Posterior vena cava (tissue), 2 donors: ENCODE measurements around the gene LYL1. TPM values are rescaled to one million over a fixed set of nuclear protein-coding genes. Genes with fewer than 3 reads are reported as not detected.

Experiments used
- DNase-seq: peaks from one replicate; pipeline ENCODE4 v3.0.0-alpha.2; 2020; ENCODE audit warnings: low spot score
- intact Hi-C, 2 donors: fragments of 100-400 bp; cut with DNase I; formaldehyde crosslinking; loops; one replicate each; pipeline versions ENCODE4 v1.14.1 to v1.14.2; 2022 to 2023
- total RNA-seq, 2 donors: library from RNA; stranded (reverse); fragmentation: NEBNext Ultra II Directional; extraction: Animal tissue kit (Norgen Biotek cat#: 25700); gene quantifications; one replicate each; pipeline ENCODE4 v1.2.1, GENCODE V29; 2021
- donor health status: DM: yes; HTN: yes; CAD: no.
- donor health status: DM: yes; HTN: yes; CAD: no.

Gene LYL1
- total RNA-seq, 2 donors from 2014 or later, result 9.8 to 13.0 TPM

- no peak for DNase-seq
- intact Hi-C loops, result no loop called here
Measured at GRCh38 chr19:13132471-13133180, 30.0 kb upstream of the LYL1 start.

DNA sequence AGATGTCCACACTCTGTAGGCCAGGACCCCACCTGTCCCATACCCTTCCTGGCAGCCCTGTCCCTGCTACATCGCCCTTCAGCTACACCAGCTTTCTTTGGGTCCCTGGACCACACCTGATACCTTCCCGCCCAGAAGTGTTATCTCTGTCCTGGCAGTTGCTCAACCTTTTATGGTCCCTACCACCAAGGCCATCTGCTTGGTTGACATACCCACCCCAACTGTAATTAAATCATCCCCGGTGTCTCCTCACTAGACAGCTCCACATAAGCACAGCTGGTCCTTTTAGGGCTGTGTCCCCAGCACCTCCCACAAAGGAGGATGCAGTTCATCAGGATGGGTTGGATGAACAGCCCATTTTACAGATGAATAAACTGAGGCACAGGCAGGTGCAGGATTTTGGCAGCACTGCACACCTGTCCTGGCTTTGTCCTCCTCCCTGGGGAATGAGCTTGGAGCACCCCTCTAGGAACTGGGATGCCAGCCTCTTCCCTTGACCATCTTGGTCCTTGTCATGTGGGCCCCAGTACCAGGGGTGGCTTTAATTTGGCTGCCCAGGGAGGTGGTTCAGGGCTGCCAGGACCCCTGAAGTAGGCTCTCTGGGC lies 28.3 kb upstream of the LYL1 start:
- no peak for DNase-seq
- intact Hi-C loops, result no loop called here

- intact Hi-C loops, result no loop called here
- DNase-seq, result no peak
Measured at GRCh38 chr19:13129384-13129783, 26.7 kb upstream of the LYL1 start.

DNA sequence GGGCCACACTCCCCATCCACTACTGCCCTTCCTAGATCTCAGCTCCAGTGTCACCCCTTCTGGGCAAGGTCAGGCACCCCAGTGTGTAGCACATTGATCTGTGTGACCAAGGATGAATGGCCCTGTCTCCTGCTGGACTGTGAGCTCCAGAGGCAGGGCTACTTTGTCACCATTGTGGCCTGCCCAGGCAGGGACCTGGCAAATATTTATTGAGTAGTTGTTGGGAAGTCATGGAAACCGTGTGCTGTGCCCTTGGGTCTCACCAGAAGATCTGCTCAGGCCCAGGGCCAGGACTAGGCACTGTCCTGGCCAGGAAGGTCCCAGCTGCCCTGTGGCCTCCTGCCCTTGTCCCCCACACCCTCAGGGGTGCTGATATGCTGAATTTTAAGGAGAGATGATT lies 25.9 kb upstream of the LYL1 start:
- intact Hi-C loops, result no loop called here
- no peak for DNase-seq

- intact Hi-C loops, result no loop called here
- DNase-seq, result no peak
Measured at GRCh38 chr19:13127811-13128575, 25.3 kb upstream of the LYL1 start.

DNA sequence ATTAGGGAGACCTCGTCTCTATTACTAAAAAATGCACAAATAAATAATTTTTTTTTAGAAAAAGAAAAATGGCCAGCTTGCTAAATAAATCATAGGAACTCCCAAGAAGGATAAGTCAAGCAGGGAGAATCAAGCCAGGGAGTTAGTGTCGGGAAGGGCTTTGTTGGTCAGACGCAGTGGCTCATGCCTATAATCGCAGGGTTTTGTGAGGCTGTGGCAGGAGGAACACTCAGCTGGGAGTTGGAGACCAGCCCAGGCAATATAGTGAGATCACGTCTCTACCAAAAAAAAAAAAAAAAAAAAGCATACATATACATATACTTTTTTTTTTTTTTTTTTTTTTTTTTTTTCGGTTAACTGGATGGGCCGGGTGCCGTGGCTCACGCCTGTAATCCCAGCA lies 24.4 kb upstream of the LYL1 start:
- DNase-seq, result no peak
- intact Hi-C loops, result no loop called here

DNA sequence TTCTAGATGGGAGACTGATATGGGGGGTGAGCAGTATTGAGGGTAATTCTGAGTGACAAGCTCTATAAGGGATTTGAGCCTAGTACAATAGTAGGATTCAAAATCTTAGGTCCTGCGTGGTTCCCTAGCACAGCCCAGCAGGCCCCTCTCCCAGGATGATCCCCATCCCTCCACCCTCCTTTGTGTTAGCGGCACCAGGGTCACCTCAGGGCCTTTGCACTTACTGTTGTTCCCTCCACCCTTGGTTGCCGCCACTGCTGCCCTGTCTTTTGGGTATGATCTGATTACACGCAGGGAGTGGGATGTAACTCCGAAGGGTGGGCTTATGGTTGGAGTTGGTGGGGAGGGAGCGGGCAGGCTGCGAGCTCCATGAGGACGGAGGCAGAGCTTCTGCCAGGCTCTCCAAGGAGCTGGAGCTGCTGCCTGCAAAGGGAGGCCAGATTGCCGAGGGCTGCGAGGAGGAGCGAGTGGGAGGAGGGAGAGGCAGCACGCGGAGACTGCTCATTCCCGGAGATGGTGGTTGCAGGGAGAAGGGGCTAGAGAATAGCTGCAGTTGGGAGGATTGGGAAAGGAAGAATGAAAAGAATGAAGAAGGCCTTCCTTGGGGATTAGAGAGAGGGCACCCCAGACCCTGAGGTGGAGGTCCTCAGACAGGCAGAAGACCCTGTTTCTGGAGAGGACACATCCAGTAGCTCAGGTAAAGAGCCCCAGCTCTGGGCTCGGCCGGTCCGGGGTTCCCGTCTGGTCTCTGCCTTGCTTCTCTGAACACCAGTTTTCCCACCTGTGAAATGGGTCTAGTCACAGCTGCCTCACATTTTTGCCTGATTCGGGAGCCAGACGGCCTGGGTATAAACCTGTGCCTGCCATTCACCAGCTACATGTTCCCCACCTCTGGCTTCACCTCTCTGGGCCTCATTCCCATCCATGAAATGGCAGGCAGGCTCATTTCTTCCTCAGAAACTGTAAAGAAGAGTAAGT lies 20.6 kb upstream of the LYL1 start:
- intact Hi-C loops, result no loop called here
- DNase-seq, result no peak

GRCh38 chr19:13122275-13122878 lies 19.7 kb upstream of the LYL1 start:
- DNase-seq, result no peak
- intact Hi-C loops, result no loop called here

DNA sequence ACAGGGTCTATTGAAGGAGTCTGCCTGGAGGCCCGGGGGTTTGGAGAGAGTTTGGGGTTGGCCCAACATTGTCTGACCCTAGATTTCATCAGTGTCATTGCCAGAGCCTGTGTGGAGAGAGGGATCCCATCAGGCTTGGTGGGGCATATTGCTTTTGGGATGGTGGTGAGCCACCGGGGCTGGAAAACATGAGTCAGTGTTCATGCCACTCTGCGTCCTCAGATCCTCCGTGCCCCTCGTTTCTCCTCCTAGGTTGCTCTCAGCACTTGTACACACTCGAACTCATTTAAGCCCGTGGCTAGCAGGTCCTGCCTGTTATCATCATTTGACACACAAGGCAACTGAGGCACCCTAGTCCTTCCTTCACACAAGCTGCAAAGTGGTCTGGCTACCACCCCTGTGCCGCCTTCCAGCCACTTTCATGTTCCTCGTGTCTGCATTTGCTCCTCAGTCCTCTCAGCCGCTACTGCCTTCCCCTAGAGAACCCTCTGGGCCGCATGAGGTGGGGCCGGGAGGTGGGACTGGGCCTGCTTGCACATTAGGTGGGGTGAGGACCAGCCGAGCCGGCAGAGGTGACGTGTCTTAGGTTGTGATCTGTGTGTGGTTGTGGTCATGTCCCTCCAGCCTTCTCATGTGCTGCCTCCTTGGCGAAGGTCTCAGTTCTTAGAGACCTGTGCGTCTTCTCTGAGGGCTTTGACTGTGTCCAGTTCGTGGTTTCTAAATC lies 19.1 kb upstream of the LYL1 start:
- intact Hi-C loops, result no loop called here
- no peak for DNase-seq

DNA sequence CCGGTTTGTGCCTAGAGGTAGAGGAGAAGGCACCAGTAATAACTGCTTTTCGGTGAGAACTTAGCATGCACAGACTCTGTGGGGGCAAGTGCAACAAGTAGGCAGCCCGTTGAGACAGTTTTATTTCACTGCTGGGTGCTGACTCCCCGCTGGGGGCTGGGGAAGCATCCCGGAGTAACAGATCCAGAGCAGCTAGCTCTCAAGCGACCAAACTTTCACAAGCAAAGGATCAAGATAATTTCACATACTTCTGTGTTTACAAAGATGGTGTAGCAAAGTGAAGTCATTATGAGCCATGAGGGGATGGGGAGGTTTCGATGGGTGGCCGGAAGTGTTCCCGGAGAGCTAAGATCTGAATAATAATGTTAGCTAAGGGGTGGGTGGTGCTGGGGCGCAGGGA lies 18.2 kb upstream of the LYL1 start:
- intact Hi-C loops, result no loop called here
- DNase-seq, result no peak

DNA sequence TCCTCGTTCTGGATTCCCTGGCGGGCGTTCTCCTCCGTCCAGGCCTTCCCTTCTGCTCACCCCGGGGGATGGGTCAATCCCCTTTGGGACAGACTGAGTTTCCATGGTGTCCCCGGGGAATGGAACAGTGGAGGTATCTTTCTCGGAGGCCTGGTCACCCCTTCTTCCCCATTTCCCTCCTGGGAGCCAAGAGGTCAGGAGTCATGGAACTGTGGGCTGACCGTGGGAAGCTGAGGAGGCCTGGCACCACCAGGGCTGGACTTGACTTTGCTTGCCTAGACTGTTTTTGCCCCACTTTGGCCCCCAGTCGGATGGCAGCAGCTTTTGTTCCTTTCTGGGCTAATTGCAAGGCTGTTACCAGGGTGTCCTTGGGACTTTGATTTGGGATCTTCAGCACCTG lies 17.4 kb upstream of the LYL1 start:
- DNase-seq, result no peak
- intact Hi-C loops, result no loop called here

DNA sequence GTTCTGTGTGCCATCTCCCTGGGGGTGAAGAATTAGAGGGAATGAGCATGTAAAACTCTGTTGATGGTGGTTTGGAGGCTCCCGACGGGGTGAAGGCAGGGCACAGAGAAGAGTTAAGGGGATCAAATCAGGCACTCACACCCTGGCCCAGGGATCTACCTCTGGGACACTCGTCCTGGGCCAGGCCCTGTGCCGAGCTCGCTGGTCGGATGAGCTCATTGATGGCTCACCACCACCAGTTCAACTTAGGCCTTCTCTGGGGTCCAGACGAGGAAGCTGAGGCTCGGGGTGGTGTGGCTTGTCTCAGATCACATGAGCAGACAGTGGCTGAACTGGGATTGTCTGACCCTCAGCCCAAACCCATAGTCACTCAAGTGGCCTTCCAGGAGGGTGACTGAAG lies 17.0 kb upstream of the LYL1 start:
- intact Hi-C loops, result no loop called here

GRCh38 chr19:13118424-13119193 lies 16.0 kb upstream of the LYL1 start:
- intact Hi-C loops, result no loop called here
- no peak for DNase-seq

More for the DNA sequence above, 17.0 kb upstream of the LYL1 start:
- DNase-seq, result no peak

DNA sequence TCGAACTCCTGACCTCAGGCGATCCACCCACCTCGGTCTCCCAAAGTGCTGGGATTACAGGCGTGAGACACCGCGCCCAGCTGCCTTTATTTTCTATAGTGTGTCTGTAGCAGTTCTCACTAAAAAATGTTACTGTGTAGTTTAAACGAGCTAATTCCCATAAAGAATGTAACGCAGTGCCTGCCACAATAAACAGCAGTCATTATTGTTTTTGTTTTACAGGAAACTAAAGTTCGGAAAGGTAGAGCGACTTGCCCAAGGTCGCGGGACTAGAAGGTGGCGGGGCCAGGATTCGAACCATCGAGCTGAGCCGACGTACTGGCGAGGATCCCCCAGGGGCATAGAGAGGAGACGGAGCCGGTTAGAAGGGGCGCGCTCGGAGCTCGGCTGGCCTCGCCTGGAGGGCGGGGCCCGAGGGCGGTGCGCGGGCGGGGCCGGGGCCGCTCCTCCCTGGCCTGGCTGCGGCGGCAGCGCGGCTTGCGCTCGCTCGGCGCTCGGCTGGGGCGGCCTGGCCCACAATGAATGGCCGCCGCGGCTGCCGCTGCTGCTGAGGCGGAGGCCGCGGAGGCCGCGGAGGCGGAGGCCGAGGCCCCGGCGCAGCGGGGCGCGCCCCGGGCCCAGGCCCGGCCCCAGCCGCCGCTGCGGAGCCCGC lies 15.2 kb upstream of the LYL1 start, which contains the start of gene NACC1:
TSS of gene NACC1 (plus strand) at position 493 of the 652 bp plus-strand sequence. CDS start 16,944 bp downstream, outside the sequence.
- intact Hi-C loops, result no loop called here
- peak; percentile 97 for DNase-seq

DNA sequence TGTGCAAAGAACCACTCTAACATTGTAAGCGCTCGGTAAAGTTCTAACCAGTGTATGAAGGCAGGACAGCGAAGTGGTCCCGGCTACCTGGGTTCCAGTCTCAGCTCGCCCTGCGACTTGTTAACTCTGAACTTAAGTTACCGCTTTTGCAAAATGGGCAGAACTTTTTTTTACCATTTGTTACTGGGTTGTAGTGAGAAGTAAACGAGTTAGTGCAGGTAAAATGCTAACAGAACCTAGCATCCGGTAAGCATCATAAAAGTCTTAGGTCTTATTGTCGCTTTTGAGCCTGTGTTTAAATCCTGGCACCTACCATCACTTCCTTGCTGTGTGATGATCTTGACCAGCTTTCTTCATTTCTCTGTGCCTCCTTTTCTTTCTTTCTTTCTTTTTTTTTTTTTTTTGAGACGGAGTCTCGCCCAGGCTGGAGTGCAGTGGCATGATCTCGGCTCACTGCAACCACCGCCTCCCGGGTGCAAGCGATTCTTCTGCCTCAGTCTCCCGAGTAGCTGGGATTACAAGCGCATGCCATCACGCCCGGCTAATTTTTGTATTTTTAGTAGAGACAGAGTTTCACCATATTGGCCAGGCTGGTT lies 14.6 kb upstream of the LYL1 start:
- DNase-seq, result no peak
- intact Hi-C loops, result no loop called here

DNA sequence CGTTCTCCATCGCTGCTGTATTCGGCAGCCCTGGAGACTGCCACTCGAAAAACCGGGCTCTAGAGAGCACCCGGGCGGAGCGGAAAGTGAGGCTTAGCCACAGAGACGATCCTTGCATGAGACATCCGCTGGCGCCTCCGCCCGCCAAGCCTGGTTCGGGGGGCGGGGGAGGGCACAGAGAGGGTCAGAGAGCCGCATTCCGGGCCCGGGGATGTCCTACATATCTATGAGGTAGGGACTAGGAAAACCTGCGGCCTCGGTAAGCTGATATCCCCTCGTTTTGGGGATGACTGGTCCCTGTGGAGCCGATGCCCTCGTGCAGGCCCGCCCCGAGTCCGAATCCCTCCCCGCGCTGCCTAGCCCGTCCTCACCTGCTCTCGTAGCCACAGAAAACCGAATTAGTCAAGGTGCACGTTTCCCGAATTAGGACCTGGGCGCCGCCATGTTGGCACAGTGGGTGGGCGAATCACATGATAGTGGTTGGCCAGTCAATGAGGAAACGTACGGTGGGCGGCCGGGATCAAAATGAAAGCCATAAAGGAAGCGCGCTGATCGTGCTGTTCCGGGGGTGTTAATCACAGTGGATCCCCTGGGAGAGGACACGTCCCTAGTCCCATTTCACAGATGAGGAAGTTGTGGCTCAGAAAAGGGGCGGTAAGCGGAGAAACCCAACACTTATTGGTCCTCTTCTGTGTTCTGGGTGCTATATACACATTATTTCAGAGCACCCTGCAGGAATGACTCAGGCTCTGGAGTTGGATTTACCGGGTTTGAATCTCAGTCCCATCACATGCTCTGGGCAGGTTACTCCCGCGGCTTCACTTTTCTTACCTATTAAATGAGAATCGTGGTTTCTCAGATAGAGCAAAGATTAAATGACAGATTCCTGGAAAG lies 13.9 kb upstream of the LYL1 start, which contains the start of gene TRMT1:
TSS of gene TRMT1 (minus strand) at position 459 of the 894 bp plus-strand sequence. CDS start at position 118, 341 bp downstream.
- peak; percentile 98 for DNase-seq
- intact Hi-C loops, result no loop called here
